Glomerular visceral epithelial cell (primary cell): ENCODE data around the gene SNF8.
"Not testable (repeated sequence)": the region's sequence is repeated elsewhere in the genome, so short reads cannot be mapped to it uniquely, and the experiment has no call there.

Experiments
- DNase-seq: peaks from one replicate; pipeline ENCODE4 v3.0.0-alpha.2; 2016; ENCODE audit errors: extremely low spot score

Gene SNF8

GRCh38 chr17:48944515-48945260 is at the start of gene SNF8:
SNF8 (minus strand) TSS chr17:48944842; CDS start chr17:48944734, 108 bp downstream.
- DNase-seq, result peak; percentile 91

- no peak for DNase-seq
Measured at GRCh38 chr17:48993951-48994350, 49.3 kb upstream of the SNF8 start.

GRCh38 chr17:48993305-48993704 is 48.7 kb upstream of the SNF8 start:
- DNase-seq, result no peak

- no peak for DNase-seq
Measured at GRCh38 chr17:48992444-48992843, 47.8 kb upstream of the SNF8 start.

GRCh38 chr17:48990882-48991357 is 46.3 kb upstream of the SNF8 start:
- DNase-seq, result no peak

- no peak for DNase-seq
Measured at GRCh38 chr17:48989100-48989499, 44.5 kb upstream of the SNF8 start.

GRCh38 chr17:48985436-48986245 is 41.0 kb upstream of the SNF8 start:
- no peak for DNase-seq

- DNase-seq, result no peak
Measured at GRCh38 chr17:48981927-48982539, 37.4 kb upstream of the SNF8 start.

GRCh38 chr17:48973806-48974205 is 29.2 kb upstream of the SNF8 start:
- no peak for DNase-seq

- DNase-seq, result no peak
Measured at GRCh38 chr17:48972749-48973097, 28.1 kb upstream of the SNF8 start.

GRCh38 chr17:48970865-48971687 is 26.4 kb upstream of the SNF8 start:
- DNase-seq, result no peak

- DNase-seq, result no peak
Measured at GRCh38 chr17:48970224-48970623, 25.6 kb upstream of the SNF8 start.

GRCh38 chr17:48961516-48962233 is 17.0 kb upstream of the SNF8 start:
- DNase-seq, result peak; percentile 80

- no peak for DNase-seq
Measured at GRCh38 chr17:48960834-48961515, 16.3 kb upstream of the SNF8 start.

GRCh38 chr17:48954300-48954755 is 9.7 kb upstream of the SNF8 start:
- DNase-seq, result peak; percentile 44

- no peak for DNase-seq
Measured at GRCh38 chr17:48952904-48953303, 8.3 kb upstream of the SNF8 start.

- no peak for DNase-seq
Measured at GRCh38 chr17:48951572-48951971, 6.9 kb upstream of the SNF8 start.

- not testable (repeated sequence) for DNase-seq
Measured at GRCh38 chr17:48945261-48945651, 614 bp upstream of the SNF8 start.

GRCh38 chr17:48933035-48933434 is 11.6 kb downstream of the SNF8 start:
- no peak for DNase-seq

- no peak for DNase-seq
Measured at GRCh38 chr17:48930435-48930873, 14.2 kb downstream of the SNF8 start.
